H54 (cell line): ENCODE data around the gene TRAIP.
"Not testable (repeated sequence)": the region's sequence is repeated elsewhere in the genome, so short reads cannot be mapped to it uniquely, and the experiment has no call there.

Source experiments
- DNase-seq: peaks from one replicate; pipeline ENCODE4 v3.0.0; 2011; ENCODE audit warnings: low spot score, mixed read lengths; ENCODE audit not compliant: insufficient read length
- FAIRE-seq: peaks from 3 replicates; lab custom pipeline; 2011; peaks lifted over from hg19 to GRCh38; lab: Jason Lieb, UNC
- POLR2A ChIP-seq: IDR thresholded peaks from 2 replicates; pipeline ENCODE4 v1.6.1; 2011; ENCODE audit warnings: low read depth, mild to moderate bottlenecking, low read length

TRAIP gene

GRCh38 chr3:49781415-49782199 is 74.8 kb downstream of the TRAIP start:
- TF ChIP-seq POLR2A, result no peak
- DNase-seq, result no peak
- no peak for FAIRE-seq

- not testable (repeated sequence) for FAIRE-seq
Measured at GRCh38 chr3:49780975-49781365, 75.4 kb downstream of the TRAIP start.

GRCh38 chr3:49780080-49780974 is 76.0 kb downstream of the TRAIP start:
- FAIRE-seq (no peak), DNase-seq (no peak)
- no peak for TF ChIP-seq POLR2A

More at GRCh38 chr3:49780975-49781365, 75.4 kb downstream of the TRAIP start:
- not testable (repeated sequence) for DNase-seq

- no peak for FAIRE-seq
- no peak for TF ChIP-seq POLR2A
- no peak for DNase-seq
Measured at GRCh38 chr3:49779358-49780079, 76.8 kb downstream of the TRAIP start.
